Astrocyte of the hippocampus (primary cell): ENCODE results near the gene ASS1.

Experiments used
- DNase-seq: peaks from one replicate; pipeline ENCODE4 v3.0.0; 2011; ENCODE audit warnings: low read depth, low spot score

Gene ASS1

DNA sequence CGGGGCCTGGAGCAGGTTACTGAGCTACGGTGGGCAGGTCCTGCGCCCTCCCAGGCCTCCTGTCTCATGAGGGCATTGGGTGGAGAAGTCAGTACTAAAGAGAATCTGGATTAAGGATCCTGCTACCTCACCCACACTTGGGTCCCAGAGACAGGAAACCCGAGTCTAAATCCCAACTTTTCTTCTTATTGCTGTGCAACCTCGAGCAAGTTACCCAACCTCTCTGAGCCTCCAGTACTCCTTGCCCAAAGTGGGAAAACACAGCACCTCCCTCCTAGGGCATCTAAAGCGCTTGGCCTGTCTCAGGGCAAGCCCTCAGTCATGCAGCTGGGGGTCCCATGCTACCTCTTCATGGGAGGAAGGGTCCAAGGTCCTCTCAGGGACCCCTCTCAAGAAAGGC is 28.2 kb downstream of the ASS1 start:
- no peak for DNase-seq

DNA sequence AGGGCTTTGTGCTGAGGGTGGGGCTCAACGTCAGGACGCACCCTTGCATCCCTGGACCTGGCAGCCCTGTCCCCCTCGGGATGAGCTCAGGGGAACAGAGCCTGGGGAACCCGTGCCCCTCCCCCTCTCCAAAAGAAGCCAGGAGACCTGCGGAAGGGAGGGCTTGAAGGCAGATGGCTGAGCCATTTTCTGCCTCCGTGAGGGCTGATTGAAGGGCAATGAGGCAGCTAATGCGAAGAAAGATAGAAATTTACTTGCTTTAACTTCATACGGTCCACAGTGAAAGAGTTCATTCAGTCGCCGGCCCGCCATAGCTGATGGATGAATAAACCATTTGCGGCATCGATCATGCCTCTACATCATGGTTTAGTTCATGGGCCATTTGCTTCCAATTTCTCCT is 28.8 kb downstream of the ASS1 start:
- DNase-seq: no peak

DNA sequence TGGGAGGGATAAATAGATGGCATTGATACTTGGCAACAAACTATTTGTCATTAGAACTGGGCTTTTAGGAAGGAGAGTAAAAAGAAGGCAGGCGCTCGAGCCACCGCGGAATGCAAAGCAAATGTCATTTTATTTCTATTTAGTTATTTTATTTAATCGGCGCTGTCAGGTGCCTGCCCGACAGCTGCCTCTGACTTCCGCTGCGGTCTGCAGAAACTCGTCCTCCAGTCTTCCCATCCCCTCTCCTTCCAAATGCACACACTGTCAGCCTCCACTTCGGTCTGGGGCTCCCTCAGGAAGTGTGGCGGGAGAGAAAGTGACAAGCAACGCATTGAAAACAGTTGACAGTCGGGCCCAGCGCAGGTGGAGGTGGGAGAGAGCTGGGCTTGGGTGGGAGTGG is 29.3 kb downstream of the ASS1 start:
- no peak for DNase-seq

DNA sequence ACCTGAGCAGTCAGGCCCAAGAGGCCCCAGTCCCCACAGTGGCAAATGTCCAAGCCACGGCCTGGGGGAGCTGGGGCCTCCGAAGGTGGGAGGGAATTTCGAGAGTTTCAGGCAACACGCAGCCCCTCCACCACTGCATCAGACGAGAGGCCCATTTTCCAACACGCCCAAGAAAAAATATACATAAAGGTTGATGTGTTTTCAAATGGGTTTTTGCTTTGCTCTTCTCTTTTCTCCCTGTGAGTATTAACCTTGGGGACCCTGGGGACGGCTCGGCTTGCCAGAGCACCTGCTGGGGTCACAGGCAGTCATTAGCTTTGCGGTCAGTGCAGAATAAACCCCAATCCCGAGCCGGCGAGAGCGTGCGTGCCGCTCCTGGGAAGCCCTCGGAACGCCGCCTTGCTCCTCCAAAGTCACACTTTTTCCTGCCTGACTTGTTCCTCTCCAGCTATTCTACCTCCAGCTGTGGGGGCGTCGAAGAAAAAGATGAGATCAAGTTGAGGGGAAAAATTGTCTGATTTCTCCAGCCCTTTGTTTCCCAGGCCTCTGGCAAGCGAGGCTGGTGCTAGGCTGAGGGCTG is 31.5 kb downstream of the ASS1 start:
- no peak for DNase-seq

DNA sequence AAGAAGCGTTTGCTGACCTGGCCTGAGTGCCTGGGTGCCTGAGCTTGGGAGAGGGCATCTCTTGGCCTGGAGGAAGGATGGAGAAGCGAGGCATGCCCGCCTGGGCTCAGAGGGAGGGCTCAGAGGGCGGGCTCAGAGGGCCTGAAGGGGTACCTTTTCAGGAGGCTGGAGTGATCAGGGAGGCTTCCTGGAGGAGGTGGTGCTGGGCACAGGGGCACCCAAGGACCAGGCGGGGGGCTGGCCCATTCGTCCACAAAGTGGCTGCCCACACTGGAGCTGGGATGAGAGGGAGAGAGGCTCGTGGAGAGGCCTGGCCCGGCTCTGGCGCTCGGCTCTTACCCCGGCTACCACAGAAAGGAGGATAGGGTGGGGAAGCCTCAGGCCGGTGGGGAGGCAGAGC is 32.8 kb downstream of the ASS1 start:
- no peak for DNase-seq

DNA sequence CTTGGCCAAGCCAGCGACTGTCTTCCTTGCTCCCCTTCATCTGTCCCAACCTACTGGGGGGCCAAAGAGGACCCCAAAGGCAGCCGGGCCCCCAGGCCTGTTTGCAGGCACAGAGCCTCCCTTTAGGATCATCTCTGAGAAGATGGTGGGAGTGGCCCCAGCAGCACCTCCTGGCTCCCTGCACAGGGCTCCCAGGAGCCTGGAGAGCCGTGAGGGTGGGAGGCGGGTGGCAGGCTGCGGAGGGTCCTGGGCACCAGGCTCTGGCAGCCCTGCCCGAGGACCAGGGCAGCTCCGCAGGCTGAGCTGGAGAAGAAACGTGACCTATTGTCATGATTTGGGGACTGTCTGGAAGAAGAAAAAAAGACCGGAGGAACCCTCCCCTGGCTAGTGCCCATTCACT is 33.4 kb downstream of the ASS1 start:
- DNase-seq: no peak

DNA sequence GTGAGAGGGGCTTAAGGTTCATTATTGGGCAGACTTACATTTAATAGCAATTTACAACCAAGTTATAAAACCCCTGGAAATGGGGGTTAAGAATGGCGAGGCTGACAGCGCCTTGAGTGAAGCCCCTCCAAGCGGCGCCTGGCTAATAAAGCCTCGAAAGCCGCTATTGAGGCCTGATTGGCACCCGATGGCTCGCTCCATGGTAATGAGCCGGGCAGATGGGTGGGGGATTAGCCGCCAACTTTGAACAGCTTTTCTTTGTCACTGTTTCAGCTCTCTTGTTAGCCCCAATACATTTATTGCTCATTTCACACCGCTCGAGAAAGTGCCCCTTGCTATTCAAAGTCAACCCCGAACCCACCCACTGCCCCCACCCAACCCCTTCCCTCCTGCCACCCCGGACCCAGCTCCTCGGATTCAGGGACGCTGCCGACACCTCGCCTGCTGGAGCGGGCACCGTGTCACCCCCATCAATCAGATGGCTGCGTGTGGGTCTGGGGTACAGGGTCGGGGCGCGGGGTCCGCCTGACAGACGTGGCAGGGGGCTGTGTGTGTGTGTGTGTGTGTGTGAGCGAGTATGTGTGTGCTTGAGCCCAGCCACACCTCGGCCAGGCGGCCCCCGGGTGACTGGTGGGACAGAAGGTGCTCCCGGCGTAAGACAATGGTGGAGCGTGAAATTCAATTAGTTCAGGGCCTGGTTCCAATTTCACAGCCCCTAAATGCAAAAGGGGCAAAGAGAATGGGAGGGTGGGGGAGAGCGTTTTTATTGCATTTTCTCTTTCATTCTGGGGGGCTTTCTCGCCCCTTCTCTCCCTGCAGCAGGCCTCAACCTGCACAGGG is 34.2 kb downstream of the ASS1 start:
- no peak for DNase-seq

DNA sequence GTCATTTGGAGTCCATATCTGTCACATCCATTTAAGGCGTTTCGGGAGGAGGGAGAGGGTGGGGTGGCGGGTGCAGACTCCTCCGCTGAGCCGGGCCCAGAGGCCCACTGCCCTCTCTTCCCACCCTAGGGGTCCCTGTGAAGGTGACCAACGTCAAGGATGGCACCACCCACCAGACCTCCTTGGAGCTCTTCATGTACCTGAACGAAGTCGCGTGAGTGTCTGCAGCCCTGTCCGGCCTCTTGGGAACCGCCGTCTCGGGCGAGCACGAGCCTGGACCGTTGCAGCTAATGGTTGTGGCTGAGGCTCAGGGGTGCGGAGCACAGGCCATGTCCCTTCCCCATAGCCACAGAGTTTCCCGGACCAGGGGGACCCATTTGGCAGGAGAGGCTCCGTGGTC is 34.8 kb downstream of the ASS1 start:
- no peak for DNase-seq

DNA sequence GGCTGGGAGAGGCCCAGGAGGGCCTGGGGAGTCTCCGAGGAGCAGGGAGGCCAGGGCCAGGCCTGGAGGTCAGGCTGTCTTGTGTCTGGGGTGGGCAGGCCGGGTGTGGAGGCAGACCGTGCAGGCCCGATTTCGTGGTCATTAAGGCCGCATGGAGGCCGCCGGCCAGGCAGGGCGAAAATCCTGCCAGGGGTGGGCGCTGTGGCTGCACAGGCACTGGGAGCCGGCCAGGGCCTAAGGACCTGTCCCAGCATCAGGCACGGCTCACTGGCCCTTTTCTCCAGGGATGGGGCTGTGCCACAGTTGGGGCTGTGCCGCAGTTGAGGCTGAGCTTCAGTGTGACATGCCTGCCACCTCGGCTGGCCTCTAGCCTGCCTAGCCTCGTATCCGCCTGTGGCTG is 35.9 kb downstream of the ASS1 start:
- DNase-seq: no peak

DNA sequence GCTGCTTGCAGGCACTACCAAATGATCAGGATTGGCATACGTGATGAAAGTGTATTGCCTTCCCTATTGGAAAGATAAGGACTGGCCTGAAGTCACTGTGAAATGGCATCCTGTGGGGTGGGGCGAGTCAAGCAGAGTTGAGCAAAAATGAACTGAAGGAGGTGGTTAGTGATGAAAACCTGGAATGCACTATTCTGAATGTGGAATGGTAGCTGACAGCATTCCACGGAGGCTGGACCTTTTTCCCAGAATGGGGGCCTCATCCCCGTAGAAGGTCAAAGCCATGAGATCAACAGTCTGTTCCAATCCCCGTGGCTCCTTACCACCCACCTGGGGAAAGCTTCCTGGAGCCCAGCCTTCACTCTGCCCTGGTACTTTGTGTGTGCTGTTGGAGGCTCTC is 37.7 kb downstream of the ASS1 start:
- DNase-seq: peak; percentile 29

DNA sequence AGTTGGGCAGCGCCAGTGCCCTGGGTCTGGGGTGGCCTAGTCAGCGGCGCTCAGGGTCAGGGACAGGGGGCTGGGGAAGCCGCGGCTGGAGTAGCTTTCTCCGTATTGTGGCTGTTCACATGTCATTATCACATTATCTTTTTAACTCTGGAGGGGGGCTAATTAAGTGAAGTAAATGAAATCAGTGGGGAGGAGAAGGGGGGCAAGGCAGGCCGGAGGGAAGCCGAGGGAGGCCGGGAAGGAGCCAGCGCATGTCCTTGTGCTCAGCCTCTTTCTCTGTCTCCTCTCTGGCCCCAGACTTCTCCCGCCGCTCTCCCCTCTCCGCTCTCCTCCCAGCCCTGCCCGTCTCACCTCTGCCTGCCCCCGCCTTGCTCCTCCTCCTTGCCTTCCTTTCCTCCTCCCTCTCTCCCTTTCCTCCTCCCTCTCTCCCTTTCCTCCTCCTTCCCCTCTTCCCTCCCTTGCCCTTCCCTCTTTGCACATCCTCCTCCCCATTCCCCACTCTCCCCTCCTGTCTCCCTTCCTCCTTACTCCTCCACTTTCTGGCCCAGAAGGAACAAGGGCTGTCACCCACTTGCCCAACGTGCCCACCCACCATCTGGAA is 38.7 kb downstream of the ASS1 start:
- no peak for DNase-seq

DNA sequence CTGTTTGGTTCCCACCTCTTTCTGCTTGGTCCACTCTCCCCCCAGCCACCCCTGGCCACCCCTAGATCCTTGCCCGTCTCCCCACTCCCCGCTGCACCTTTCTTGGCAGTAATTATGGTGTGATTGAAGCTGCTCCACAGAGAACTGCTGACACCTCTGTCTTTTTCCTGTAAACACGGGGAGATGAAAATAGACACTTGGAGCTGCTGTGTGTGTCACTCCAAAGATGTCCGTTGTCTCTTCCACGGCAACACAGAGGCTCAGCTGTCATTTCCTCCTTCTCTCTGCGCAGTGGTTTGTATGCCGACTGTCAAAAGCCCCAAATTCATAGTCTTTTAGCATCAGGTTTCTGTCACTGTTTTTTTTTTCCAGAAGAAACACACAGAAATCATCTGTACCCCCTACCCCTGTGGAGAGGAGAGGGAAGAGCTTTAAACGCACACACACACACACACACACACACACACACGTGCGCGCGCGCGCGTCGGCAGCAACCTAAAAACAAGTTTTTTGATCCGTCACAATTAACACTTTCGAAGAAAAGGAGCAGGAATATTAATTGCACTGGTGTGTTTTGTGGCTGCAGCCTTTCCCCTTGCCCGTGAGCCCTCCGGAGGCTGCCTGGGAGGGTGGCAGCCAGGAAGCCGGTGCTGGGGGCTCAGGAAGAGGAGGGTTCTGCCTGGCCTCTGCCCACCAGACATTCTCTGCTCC is 39.8 kb downstream of the ASS1 start:
- DNase-seq: no peak

DNA sequence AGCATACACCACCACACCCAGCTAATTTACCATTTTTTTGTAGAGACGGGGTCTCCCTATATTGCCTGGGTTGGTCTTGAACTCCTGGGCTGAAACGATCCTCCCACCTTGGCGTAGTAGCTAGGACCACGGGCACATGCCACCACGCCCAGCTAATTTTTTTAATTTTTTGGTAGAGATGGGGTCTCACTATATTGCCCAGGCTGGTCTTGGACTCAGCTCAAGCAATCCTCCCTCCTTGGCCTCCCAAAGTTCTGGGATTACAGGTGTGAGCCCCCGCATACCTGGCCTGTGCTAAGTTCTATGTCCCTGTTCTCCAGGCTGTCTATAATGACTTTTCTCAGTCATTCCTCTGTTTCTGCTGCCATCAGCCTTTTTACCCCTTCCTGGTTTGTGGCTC is 41.3 kb downstream of the ASS1 start:
- DNase-seq: no peak

DNA sequence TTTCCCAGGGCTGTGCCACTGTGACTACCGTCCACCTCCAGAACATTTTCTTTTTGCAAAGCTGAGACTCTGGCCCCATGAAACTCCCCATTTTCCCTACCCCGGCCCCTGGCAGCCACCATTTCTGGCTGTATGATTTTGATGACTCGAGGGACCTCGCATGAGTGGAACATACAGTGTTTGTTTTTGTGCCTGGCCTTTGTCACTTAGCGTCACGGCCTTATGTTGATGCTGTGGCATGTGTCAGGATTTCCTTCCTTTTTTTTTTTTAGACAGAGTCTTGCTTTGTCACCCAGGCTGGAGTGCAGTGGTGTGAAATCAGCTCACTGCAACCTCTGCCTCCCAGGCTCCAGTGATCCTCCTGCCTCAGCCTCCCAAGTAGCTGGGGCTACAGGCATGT is 42.7 kb downstream of the ASS1 start:
- no peak for DNase-seq

DNA sequence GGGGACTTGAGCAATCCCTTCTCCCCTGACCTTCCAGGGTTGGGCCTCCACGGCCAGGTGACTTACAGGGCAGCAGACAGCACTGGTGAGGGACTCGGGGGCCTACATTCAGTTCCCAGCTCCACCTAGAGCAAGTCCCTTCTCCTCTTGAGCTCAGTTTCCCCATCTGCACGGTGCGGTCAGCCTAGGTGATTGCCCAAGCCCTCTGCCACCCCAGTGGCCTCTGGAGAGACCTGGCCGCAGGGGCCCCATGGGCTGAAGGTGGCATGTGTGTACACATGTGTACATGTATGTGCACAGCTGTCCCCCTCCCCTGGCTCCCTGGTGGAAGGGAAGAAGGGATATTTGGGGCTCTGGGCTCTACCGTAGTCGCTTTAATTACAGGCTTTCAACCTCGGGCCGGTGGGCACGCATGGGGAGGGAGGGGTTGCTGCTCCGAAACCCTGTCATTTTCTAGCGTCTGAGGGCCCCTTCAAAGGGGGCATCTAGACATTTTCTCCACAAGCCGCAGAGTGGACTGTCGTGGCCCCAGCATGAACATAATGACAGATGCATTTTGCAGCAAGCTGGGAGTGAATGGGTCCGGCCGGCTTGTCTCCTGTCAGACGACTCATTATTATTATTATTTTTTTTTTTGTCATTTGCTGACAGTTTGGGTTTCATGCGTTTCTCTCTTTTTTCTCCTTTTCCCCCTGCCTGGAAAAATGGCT is 44.0 kb downstream of the ASS1 start:
- no peak for DNase-seq

DNA sequence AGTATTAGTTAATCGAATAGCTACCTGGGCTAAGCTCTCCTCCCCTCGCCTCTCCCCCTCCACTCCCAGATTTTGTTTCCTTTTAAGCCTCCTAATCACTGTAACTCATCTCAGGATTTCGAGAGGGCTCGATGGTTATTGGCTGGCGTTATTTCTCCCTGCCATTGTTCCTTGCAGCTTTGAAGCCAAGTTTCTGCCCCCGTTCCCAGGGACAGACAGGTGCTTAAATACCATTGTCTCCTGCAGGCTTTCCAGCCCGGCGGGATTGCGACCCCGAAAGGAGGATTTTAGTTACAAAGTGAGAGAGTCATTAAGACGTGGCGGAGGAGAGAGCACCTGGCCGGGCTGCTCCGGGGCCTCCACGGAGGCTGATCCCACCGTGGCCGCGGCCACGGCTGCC is 46.2 kb downstream of the ASS1 start:
- no peak for DNase-seq

DNA sequence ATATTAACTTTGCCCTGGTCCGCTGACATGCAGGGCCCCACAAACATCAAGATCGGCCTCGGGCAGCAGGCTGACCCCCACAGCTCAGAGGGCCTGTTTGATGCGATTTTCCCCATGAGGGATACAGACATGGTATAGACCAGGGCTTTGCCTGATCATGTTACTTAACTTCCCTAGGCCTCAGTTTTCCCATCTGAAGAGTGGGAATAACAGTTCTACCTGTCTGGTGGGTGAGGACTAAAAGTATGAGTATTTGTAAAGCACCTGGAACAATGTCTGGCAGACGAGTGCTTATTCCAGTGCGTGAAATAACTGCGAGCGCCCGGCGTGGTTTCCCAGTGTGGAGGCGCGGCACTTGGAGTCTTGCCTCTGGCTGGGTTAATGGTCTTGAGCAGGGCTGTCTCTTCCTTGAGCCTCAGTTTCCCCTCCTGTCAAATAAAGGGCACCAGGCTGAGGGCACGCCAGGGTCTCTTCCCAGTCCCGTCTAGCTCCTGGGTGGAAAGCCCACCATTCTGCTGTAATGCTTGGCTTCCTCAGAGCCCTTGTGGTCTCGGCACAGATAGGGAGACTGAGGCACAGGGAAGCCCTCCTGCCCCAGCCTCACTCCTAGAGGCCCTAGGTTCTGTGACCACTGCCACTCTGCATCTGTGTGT is 47.2 kb downstream of the ASS1 start:
- DNase-seq: no peak

DNA sequence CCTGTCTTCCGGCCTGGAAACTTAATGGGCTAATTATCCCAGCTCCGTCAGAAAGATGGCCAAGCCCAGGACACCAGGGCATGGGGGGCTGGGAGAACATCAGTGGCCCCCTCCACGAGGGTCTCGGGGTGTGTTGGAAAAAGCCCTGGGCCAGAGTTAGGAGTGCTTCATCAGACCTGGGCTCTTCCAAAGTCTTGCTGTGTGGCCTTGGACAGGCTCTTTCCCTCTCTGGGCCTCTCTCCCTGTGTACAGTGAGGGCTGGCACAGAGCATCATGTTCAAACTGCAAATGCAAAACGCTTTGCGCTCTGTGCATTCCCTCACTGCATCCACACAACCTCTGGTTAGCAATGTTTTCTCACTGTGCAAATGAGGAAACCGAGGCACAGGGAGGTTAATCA is 48.3 kb downstream of the ASS1 start:
- DNase-seq: no peak

DNA sequence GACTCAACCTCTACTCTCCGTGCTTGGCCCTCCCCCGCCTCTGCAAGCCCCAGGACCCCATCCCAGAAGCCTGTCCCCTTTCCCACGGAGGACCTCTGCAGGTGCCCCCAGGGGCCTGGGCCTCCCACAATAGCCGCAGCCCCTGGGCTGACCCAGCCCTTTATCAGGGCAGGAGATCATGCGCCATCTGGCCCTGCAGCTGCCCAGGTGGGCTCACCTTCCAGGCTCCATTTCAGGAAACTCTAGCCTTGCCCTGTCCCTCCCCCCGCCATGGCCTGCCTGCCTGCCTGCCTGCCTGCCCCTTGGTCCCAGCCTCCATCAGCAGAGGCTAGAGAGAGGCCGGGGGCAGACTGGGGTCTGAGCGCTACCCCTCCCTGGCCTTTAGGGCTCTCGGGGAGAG is 48.7 kb downstream of the ASS1 start:
- no peak for DNase-seq

DNA sequence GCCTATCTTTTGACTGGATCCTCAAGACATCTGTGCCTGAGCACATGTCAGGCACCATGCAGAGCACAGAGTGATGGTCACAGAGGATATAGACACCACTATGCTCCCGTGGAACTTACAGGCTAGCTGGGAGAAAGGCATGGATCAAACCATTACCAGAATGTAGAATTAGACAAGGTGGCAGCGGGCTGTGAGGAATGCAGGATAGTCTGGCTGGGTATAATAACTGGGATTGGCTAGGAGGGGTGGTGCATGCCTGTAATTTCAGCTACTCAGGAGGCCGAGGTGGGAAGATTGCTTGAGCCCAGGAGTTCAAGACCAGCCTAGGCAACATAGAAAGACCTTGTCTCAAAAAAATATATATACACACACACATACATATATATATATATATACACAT is 50.3 kb downstream of the ASS1 start:
- no peak for DNase-seq

DNA sequence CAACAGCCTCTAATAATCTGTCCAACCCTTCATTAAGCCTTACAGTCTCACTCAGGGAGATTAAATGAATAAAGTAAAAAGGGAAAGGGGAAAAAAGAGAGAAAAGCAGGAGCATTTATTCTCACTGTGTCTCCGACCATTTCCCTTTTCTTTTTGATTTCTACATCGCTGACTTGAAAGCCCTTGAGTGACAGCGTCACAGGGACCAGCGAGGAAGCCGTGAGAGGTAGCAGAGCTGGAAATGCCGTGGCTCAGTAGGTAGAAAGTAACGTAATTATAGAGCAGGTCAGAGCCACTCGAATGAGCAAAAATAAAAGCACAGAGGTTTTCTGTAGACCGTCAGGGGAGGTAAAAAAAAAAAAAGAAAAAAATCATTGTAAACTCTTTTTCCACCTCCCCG is 52.4 kb downstream of the ASS1 start:
- DNase-seq: no peak
